H9 (cell line): Measurements from ENCODE around the gene EXOSC10. TPM values are rescaled to one million over a fixed set of nuclear protein-coding genes. Genes with fewer than 3 reads are reported as not detected.

Experiments
- DNase-seq: peaks from one replicate; pipeline ENCODE4 v3.0.0-alpha.2; 2017
- H2AFZ ChIP-seq: one replicate; pipeline ENCODE4 v1.6.1; 2013; ENCODE audit warnings: mild to moderate bottlenecking, low read length, control low read depth, moderate library complexity
- H2AK5ac ChIP-seq: 2 replicates; pipeline ENCODE4 v1.6.1; 2013; ENCODE audit warnings: low read length, control low read depth, mixed read lengths; ENCODE audit not compliant: insufficient read length
- H2BK120ac ChIP-seq: one replicate; pipeline ENCODE4 v1.6.1; 2013; ENCODE audit warnings: low read depth, mild to moderate bottlenecking, low read length, control low read depth, inconsistent platforms; ENCODE audit not compliant: poor library complexity, severe bottlenecking
- H2BK12ac ChIP-seq: 2 replicates; pipeline ENCODE4 v1.6.1; 2013; ENCODE audit warnings: low read length, control low read depth, mixed read lengths, low read depth; ENCODE audit not compliant: insufficient read length
- H2BK15ac ChIP-seq: 2 replicates; pipeline ENCODE4 v1.6.1; 2013; ENCODE audit warnings: low read depth, low read length, control low read depth
- H2BK20ac ChIP-seq: one replicate; pipeline ENCODE4 v1.6.1; 2013; ENCODE audit warnings: low read depth, mild to moderate bottlenecking, low read length, control low read depth, inconsistent platforms; ENCODE audit not compliant: poor library complexity, severe bottlenecking
- H2BK5ac ChIP-seq: 2 replicates; pipeline ENCODE4 v1.6.1; 2013; ENCODE audit warnings: low read length, control low read depth, mixed read lengths; ENCODE audit not compliant: insufficient read length
- H3K14ac ChIP-seq: 2 replicates; pipeline ENCODE4 v1.6.1; 2013; ENCODE audit warnings: low read length, control low read depth; ENCODE audit not compliant: insufficient read depth
- H3K18ac ChIP-seq: 2 replicates; pipeline ENCODE4 v1.6.1; 2013; ENCODE audit warnings: low read depth, mild to moderate bottlenecking, mixed read lengths, low read length, control low read depth; ENCODE audit not compliant: insufficient read length
- H3K23ac ChIP-seq: 2 replicates; pipeline ENCODE4 v1.6.1; 2013; ENCODE audit warnings: low read length, control low read depth, mixed read lengths, low read depth; ENCODE audit not compliant: insufficient read length
- H3K23me2 ChIP-seq: 2 replicates; pipeline ENCODE4 v1.6.1; 2013; ENCODE audit warnings: low read depth, mild to moderate bottlenecking, mixed read lengths, low read length, control low read depth; ENCODE audit not compliant: insufficient read length, poor library complexity, severe bottlenecking
- H3K27ac ChIP-seq: 2 replicates; pipeline ENCODE4 v1.5.1; 2013; ENCODE audit warnings: low read length, control low read depth, mixed read lengths, low read depth; ENCODE audit not compliant: insufficient read length
- H3K27me3 ChIP-seq: 2 replicates; pipeline ENCODE4 v1.6.1; 2013; ENCODE audit warnings: low read length, control low read depth, inconsistent platforms; ENCODE audit not compliant: insufficient read depth
- H3K4ac ChIP-seq: 2 replicates; pipeline ENCODE4 v1.6.1; 2013; ENCODE audit warnings: low read depth, mild to moderate bottlenecking, control low read depth, inconsistent platforms, low read length, moderate library complexity
- H3K4me1 ChIP-seq: 2 replicates; pipeline ENCODE4 v1.6.1; 2013; ENCODE audit warnings: low read length, control low read depth, inconsistent platforms; ENCODE audit not compliant: insufficient read depth
- H3K4me2 ChIP-seq: 2 replicates; pipeline ENCODE4 v1.6.1; 2013; ENCODE audit warnings: low read length, control low read depth, mixed read lengths; ENCODE audit not compliant: insufficient read length, insufficient read depth
- H3K56ac ChIP-seq: 2 replicates; pipeline ENCODE4 v1.6.1; 2013; ENCODE audit warnings: low read depth, mild to moderate bottlenecking, mixed read lengths, low read length, control low read depth; ENCODE audit not compliant: insufficient read length
- H3K79me1 ChIP-seq: 2 replicates; pipeline ENCODE4 v1.6.1; 2013; ENCODE audit warnings: low read depth, mild to moderate bottlenecking, moderate library complexity, low read length, control low read depth, inconsistent platforms; ENCODE audit not compliant: insufficient read depth, poor library complexity, severe bottlenecking
- H3K79me2 ChIP-seq: 2 replicates; pipeline ENCODE4 v1.6.1; 2013; ENCODE audit warnings: low read length, control low read depth, inconsistent platforms; ENCODE audit not compliant: insufficient read depth
- H3K9ac ChIP-seq: 2 replicates; pipeline ENCODE4 v1.6.1; 2013; ENCODE audit warnings: low read length, control low read depth, mixed read lengths; ENCODE audit not compliant: insufficient read length; ENCODE audit errors: extremely low read depth
- H3K9me3 ChIP-seq: one replicate; pipeline ENCODE4 v1.6.1; 2013; ENCODE audit warnings: low read depth, low read length, inconsistent platforms; ENCODE audit not compliant: control insufficient read depth
- H3T11ph ChIP-seq: one replicate; pipeline ENCODE4 v1.6.1; 2013; ENCODE audit warnings: mild to moderate bottlenecking, low read length, control low read depth, inconsistent platforms
- H4K20me1 ChIP-seq: one replicate; pipeline ENCODE4 v1.6.1; 2013; ENCODE audit not compliant: control insufficient read depth, insufficient read length, insufficient read depth
- H4K5ac ChIP-seq: 2 replicates; pipeline ENCODE4 v1.6.1; 2013; ENCODE audit warnings: low read depth, mild to moderate bottlenecking, mixed read lengths, low read length, control low read depth; ENCODE audit not compliant: insufficient read length
- H4K8ac ChIP-seq: replicated peaks from 2 replicates; pipeline ENCODE4 v1.6.1; 2013; ENCODE audit warnings: low read length, control low read depth, mixed read lengths, low read depth; ENCODE audit not compliant: insufficient read length
- H4K91ac ChIP-seq: 2 replicates; pipeline ENCODE4 v1.6.1; 2013; ENCODE audit warnings: low read depth, mild to moderate bottlenecking, moderate library complexity, mixed read lengths, low read length, control low read depth; ENCODE audit not compliant: insufficient read length
- H3K27ac Mint-ChIP-seq, 3 experiments: 2 replicates in 2 of 3; 3 replicates in 1 of 3; pipeline ENCODE4 v1.8.0; 2020 to 2021; ENCODE audit warnings: mixed read lengths in 3 of 3, mild to moderate bottlenecking in 1 of 3, moderate library complexity in 1 of 3
- H3K27me3 Mint-ChIP-seq: 2 replicates; pipeline ENCODE4 v1.8.0; 2021; ENCODE audit warnings: low read depth, mild to moderate bottlenecking, moderate library complexity, mixed read lengths
- H3K36me3 Mint-ChIP-seq, 3 experiments: 2 replicates in 2 of 3; 3 replicates in 1 of 3; pipeline ENCODE4 v1.8.0; 2020 to 2021; ENCODE audit warnings: low read depth in 3 of 3, mixed read lengths in 3 of 3; ENCODE audit not compliant: insufficient read depth in 1 of 3
- H3K4me1 Mint-ChIP-seq, 2 experiments: 2 replicates each; pipeline ENCODE4 v1.8.0; 2020; ENCODE audit warnings: mixed read lengths in 2 of 2
- H3K4me3 Mint-ChIP-seq, 2 experiments: 2 replicates in 1 of 2; 3 replicates in 1 of 2; pipeline ENCODE4 v1.8.0; 2020 to 2021; ENCODE audit warnings: mild to moderate bottlenecking in 2 of 2, mixed read lengths in 2 of 2, moderate library complexity in 1 of 2
- H3K9me3 Mint-ChIP-seq, 2 experiments: 2 replicates in 1 of 2; 3 replicates in 1 of 2; pipeline ENCODE4 v1.8.0; 2020; ENCODE audit warnings: mild to moderate bottlenecking in 2 of 2, mixed read lengths in 2 of 2, moderate library complexity in 1 of 2
- CTCF ChIP-seq: fragments of 200-600 bp; sonication (generic); conservative IDR thresholded peaks from 3 replicates; pipeline ENCODE4 v1.8.0; 2021; ENCODE audit warnings: antibody characterized with exemption, mild to moderate bottlenecking
- WGBS: extraction: QIAGEN DNeasy Blood & Tissue Kit; methylation state at CpG from one replicate; pipeline ENCODE4 v1.1.7; 2013; ENCODE audit warnings: missing lambda C conversion rate, low lambda C conversion rate, mixed read lengths; ENCODE audit not compliant: insufficient read length; ENCODE audit errors: extremely low coverage; 5-methylcytosine and 5-hydroxymethylcytosine counted together
- total RNA-seq: library from RNA; stranded (reverse); gene quantifications from 2 replicates; pipeline ENCODE4 v1.2.1, GENCODE V29; 2021

The EXOSC10 gene
- total RNA-seq, 1 experiment from 2014 or later, result 83.4 TPM

- H3K79me1 ChIP-seq, result no peaks in the 10 kb centered on the region
- no peak overlapping the region for H3K56ac ChIP-seq
- Mint-ChIP-seq H3K4me1 (peaks cover 9 to 29% of the 10 kb centered on the region in 2 experiments), H3K9me3 (no peaks in the 10 kb centered on the region), H3K27ac (peak overlapping the region in 2 of 3 experiments; percentile 39 to 72; a peak in 3 of 7 replicates), H3K27me3 (no peaks in the 10 kb centered on the region), H3K36me3 (peaks cover 16 to 57% (median 42%) of the 10 kb centered on the region in 3 experiments; a peak in 6 of 7 replicates), H3K4me3 (no peak overlapping the region)
- H3K23me2 ChIP-seq, result no peaks in the 10 kb centered on the region
- H3K23ac ChIP-seq, result no peak overlapping the region
- no peak overlapping the region for H2BK20ac ChIP-seq
- no peak overlapping the region for H3T11ph ChIP-seq
- H4K8ac ChIP-seq, result no peak overlapping the region
- no peak overlapping the region for H3K4ac ChIP-seq
- no peaks in the 10 kb centered on the region; the same call in 1 of the 2 replicates for H3K4me1 ChIP-seq
- no peak overlapping the region for H2BK12ac ChIP-seq
- no peak overlapping the region for H3K9ac ChIP-seq
- no peak overlapping the region for H2BK15ac ChIP-seq
- H3K9me3 ChIP-seq, result no peaks in the 10 kb centered on the region
- no peak overlapping the region for H3K27ac ChIP-seq
- H3K18ac ChIP-seq, result no peak overlapping the region
- H2BK120ac ChIP-seq, result no peak overlapping the region
- H3K4me2 ChIP-seq, result no peak overlapping the region
- TF ChIP-seq CTCF, result no peak
- H2AFZ ChIP-seq, result no peak overlapping the region
- no peaks in the 10 kb centered on the region for H3K79me2 ChIP-seq
- no peak overlapping the region for H4K5ac ChIP-seq
- no peak for DNase-seq
- H4K20me1 ChIP-seq, result no peaks in the 10 kb centered on the region
- no peak overlapping the region for H2BK5ac ChIP-seq
- H2AK5ac ChIP-seq, result no peak overlapping the region
- H4K91ac ChIP-seq, result no peak overlapping the region
- no peaks in the 10 kb centered on the region for H3K27me3 ChIP-seq
- WGBS, result no CpG with 5 or more reads among the region's 3 CpGs
- no peak overlapping the region for H3K14ac ChIP-seq
These were observed 71.7 kb downstream of the EXOSC10 start for GRCh38 chr1:11028018-11028417.
